ENCODE data around the gene IMP4. TPM values are rescaled to one million over a fixed set of nuclear protein-coding genes. Genes with fewer than 3 reads are reported as not detected.
A peak's percentile ranks its signal among the peaks of the same experiment; 100 is the strongest.

Gene IMP4
- total and polyA plus RNA-seq, 10 of the 15 experiments (the other 5 are each of a cell fraction or from before 2014, with no cell fraction given) = 41.4 to 242 (median 166) TPM

DNA sequence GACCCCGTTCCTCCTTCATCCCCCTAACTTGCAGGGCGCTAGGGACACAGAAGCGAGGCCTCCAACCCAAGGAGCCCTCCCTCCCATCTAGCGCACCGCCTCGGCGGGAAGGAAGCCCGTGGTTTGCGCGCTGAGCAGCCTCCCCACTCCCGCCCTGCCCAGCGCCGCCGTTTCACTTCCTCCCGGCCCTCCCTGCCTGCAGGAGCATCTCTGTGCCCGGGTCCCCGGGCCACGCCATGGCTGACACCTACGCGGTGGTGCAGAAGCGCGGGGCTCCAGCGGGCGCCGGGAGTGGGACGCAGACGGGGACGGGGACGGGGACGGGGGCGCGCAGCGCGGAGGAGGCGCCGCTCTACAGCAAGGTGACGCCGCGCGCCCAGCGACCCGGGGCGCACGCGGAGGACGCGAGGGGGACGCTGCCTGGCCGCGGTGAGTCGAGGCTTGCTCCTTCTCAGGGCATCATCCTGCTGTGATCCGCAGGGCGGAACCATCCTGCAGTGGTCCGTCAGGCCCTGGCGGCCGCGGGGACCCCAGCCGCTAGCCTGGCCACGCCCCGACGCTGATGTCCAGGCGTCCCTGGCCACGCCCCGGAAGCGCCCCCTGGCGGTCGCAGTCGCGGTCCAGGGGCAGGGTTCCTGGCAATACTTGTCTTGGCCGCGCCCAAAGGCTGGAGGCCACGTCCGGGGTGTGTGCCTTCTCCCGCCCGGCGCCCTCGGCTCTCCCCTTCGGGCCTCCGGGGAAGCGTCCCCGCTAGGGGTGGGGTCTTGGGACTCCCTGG, 29.5 kb downstream of the IMP4 start (continued):
- TF ChIP-seq, protein P1, sequence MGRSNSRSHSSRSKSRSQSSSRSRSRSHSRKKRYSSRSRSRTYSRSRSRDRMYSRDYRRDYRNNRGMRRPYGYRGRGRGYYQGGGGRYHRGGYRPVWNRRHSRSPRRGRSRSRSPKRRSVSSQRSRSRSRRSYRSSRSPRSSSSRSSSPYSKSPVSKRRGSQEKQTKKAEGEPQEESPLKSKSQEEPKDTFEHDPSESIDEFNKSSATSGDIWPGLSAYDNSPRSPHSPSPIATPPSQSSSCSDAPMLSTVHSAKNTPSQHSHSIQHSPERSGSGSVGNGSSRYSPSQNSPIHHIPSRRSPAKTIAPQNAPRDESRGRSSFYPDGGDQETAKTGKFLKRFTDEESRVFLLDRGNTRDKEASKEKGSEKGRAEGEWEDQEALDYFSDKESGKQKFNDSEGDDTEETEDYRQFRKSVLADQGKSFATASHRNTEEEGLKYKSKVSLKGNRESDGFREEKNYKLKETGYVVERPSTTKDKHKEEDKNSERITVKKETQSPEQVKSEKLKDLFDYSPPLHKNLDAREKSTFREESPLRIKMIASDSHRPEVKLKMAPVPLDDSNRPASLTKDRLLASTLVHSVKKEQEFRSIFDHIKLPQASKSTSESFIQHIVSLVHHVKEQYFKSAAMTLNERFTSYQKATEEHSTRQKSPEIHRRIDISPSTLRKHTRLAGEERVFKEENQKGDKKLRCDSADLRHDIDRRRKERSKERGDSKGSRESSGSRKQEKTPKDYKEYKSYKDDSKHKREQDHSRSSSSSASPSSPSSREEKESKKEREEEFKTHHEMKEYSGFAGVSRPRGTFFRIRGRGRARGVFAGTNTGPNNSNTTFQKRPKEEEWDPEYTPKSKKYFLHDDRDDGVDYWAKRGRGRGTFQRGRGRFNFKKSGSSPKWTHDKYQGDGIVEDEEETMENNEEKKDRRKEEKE (IDR thresholded peaks at IDR 0.05) = no peak
- TF ChIP-seq SREBF1 (IDR thresholded peaks at IDR 0.05; ENCODE audit: low read length) (no peak), SP1 (IDR thresholded peaks at IDR 0.05; ENCODE audit: low read depth, low read length) (peak; percentile 46), RUNX3 (IDR thresholded peaks at IDR 0.05; ENCODE audit: low read length) (peak; percentile 63), NBN (IDR thresholded peaks at IDR 0.05) (0 out of 2 replicates have a peak, but pooled peaks have one; percentile 25), RCOR1 (conservative IDR thresholded peaks at IDR 0.05; ENCODE audit: low read depth, low read length) (no peak), POLR2AphosphoS2 (IDR thresholded peaks at IDR 0.05; ENCODE audit: low read depth, low read length) (peak; percentile 60), SPI1 (IDR thresholded peaks at IDR 0.05; ENCODE audit: borderline replicate concordance, insufficient read depth, low read depth, low read length) (peak; percentile 89), MTA3 (IDR thresholded peaks at IDR 0.05; ENCODE audit: borderline replicate concordance, low read length) (no peak; the same call in 1 of the 2 replicates), CBX3 (IDR thresholded peaks at IDR 0.05; ENCODE audit: borderline replicate concordance, low read depth) (no peak), MTA2 (IDR thresholded peaks at IDR 0.05; ENCODE audit: low read depth) (no peak), RAD51 (IDR thresholded peaks at IDR 0.05) (no peak), EED (IDR thresholded peaks at IDR 0.05; ENCODE audit: low read depth) (peak; percentile 10; the same call in 1 of the 2 replicates), LARP7 (IDR thresholded peaks at IDR 0.05) (peak; percentile 75), NR2C1 (IDR thresholded peaks at IDR 0.05) (no peak)
- TF ChIP-seq, protein P2, sequence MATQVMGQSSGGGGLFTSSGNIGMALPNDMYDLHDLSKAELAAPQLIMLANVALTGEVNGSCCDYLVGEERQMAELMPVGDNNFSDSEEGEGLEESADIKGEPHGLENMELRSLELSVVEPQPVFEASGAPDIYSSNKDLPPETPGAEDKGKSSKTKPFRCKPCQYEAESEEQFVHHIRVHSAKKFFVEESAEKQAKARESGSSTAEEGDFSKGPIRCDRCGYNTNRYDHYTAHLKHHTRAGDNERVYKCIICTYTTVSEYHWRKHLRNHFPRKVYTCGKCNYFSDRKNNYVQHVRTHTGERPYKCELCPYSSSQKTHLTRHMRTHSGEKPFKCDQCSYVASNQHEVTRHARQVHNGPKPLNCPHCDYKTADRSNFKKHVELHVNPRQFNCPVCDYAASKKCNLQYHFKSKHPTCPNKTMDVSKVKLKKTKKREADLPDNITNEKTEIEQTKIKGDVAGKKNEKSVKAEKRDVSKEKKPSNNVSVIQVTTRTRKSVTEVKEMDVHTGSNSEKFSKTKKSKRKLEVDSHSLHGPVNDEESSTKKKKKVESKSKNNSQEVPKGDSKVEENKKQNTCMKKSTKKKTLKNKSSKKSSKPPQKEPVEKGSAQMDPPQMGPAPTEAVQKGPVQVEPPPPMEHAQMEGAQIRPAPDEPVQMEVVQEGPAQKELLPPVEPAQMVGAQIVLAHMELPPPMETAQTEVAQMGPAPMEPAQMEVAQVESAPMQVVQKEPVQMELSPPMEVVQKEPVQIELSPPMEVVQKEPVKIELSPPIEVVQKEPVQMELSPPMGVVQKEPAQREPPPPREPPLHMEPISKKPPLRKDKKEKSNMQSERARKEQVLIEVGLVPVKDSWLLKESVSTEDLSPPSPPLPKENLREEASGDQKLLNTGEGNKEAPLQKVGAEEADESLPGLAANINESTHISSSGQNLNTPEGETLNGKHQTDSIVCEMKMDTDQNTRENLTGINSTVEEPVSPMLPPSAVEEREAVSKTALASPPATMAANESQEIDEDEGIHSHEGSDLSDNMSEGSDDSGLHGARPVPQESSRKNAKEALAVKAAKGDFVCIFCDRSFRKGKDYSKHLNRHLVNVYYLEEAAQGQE (IDR thresholded peaks at IDR 0.05; ENCODE audit: low read depth, low read length) = no peak
- TF ChIP-seq, protein P3, sequence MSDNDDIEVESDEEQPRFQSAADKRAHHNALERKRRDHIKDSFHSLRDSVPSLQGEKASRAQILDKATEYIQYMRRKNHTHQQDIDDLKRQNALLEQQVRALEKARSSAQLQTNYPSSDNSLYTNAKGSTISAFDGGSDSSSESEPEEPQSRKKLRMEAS (IDR thresholded peaks at IDR 0.05; ENCODE audit: low read depth, low read length) = peak; percentile 55; the same call in 1 of the 2 replicates
- TF ChIP-seq, protein P4, sequence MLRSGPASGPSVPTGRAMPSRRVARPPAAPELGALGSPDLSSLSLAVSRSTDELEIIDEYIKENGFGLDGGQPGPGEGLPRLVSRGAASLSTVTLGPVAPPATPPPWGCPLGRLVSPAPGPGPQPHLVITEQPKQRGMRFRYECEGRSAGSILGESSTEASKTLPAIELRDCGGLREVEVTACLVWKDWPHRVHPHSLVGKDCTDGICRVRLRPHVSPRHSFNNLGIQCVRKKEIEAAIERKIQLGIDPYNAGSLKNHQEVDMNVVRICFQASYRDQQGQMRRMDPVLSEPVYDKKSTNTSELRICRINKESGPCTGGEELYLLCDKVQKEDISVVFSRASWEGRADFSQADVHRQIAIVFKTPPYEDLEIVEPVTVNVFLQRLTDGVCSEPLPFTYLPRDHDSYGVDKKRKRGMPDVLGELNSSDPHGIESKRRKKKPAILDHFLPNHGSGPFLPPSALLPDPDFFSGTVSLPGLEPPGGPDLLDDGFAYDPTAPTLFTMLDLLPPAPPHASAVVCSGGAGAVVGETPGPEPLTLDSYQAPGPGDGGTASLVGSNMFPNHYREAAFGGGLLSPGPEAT (IDR thresholded peaks at IDR 0.05; ENCODE audit: low read depth) = no peak
- TF ChIP-seq, protein P5, sequence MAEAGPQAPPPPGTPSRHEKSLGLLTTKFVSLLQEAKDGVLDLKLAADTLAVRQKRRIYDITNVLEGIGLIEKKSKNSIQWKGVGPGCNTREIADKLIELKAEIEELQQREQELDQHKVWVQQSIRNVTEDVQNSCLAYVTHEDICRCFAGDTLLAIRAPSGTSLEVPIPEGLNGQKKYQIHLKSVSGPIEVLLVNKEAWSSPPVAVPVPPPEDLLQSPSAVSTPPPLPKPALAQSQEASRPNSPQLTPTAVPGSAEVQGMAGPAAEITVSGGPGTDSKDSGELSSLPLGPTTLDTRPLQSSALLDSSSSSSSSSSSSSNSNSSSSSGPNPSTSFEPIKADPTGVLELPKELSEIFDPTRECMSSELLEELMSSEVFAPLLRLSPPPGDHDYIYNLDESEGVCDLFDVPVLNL (IDR thresholded peaks at IDR 0.05; ENCODE audit: low read depth, low read length) = peak; percentile 63; the same call in 1 of the 2 replicates
- TF ChIP-seq, protein P6, sequence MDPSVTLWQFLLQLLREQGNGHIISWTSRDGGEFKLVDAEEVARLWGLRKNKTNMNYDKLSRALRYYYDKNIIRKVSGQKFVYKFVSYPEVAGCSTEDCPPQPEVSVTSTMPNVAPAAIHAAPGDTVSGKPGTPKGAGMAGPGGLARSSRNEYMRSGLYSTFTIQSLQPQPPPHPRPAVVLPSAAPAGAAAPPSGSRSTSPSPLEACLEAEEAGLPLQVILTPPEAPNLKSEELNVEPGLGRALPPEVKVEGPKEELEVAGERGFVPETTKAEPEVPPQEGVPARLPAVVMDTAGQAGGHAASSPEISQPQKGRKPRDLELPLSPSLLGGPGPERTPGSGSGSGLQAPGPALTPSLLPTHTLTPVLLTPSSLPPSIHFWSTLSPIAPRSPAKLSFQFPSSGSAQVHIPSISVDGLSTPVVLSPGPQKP (IDR thresholded peaks at IDR 0.05; ENCODE audit: low read depth, low read length) = no peak

All from GM12878 (cell line).